ENCODE results near the gene TCAF1. TPM values are rescaled to one million over a fixed set of nuclear protein-coding genes. Genes with fewer than 3 reads are reported as not detected.
"Not testable (repeated sequence)": the region's sequence is repeated elsewhere in the genome, so short reads cannot be mapped to it uniquely, and the experiment has no call there.

TCAF1 gene
- total and polyA plus RNA-seq, 2 donors (not counting 1 experiment from before 2014, with no cell fraction given): 7.1 to 17.3 TPM

DNA sequence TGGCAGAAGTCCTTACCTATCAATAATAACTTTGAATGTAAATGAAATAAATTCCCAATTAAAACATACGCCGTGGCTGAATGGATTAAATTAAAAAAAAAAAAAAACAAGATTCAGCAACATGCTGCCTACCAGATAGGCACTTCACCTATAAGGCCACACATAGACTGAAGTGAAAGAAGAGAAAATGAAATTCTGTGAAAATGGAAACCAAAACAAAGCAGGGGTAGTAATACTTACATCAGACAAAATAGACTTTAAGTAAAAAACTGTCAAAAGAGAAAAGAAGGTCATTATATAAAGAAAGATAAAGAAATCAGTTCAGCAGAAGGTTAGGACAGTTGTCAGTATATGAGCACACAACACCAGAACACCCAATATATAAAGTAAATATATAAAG lies 55.3 kb downstream of the TCAF1 start:
- Mint-ChIP-seq H3K4me3 (no peak overlapping the region), H3K4me1 (no peaks in the 10 kb centered on the region), H3K27me3 (no peaks in the 10 kb centered on the region), H3K9me3 (ENCODE audit: insufficient read depth) (no peaks in the 10 kb centered on the region), H3K27ac (no peak overlapping the region)
- intact Hi-C loops (cut with micrococcal nuclease): no loop called here
- H3K79me2 ChIP-seq (ENCODE audit: control insufficient read depth, insufficient read depth, low read length): no peaks in the 10 kb centered on the region
- H3K4me1 ChIP-seq (ENCODE audit: control insufficient read depth in 2 of 2, insufficient read depth in 2 of 2, low read length in 2 of 2): no peaks in the 10 kb centered on the region
- no peak for TF ChIP-seq EZH2 (IDR thresholded peaks at IDR 0.05; ENCODE audit: borderline replicate concordance, insufficient read depth, low read depth, low read length, poor library complexity, severe bottlenecking)
- TF ChIP-seq, protein P1, sequence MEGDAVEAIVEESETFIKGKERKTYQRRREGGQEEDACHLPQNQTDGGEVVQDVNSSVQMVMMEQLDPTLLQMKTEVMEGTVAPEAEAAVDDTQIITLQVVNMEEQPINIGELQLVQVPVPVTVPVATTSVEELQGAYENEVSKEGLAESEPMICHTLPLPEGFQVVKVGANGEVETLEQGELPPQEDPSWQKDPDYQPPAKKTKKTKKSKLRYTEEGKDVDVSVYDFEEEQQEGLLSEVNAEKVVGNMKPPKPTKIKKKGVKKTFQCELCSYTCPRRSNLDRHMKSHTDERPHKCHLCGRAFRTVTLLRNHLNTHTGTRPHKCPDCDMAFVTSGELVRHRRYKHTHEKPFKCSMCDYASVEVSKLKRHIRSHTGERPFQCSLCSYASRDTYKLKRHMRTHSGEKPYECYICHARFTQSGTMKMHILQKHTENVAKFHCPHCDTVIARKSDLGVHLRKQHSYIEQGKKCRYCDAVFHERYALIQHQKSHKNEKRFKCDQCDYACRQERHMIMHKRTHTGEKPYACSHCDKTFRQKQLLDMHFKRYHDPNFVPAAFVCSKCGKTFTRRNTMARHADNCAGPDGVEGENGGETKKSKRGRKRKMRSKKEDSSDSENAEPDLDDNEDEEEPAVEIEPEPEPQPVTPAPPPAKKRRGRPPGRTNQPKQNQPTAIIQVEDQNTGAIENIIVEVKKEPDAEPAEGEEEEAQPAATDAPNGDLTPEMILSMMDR (IDR thresholded peaks at IDR 0.05): no peak
- no peak overlapping the region for H3K4me3 ChIP-seq (ENCODE audit: control extremely low read depth in 1 of 5, extremely low read depth in 1 of 5, insufficient read depth in 1 of 5, low read depth in 2 of 5, low read length in 4 of 5)
- H3K36me3 ChIP-seq (replicated peaks in 1 of 2; ENCODE audit: control extremely low read depth in 1 of 2, control insufficient read depth in 1 of 2, extremely low read depth in 1 of 2, insufficient read depth in 2 of 2, low read length in 1 of 2): no peaks in the 10 kb centered on the region
- H4K20me1 ChIP-seq (ENCODE audit: control insufficient read depth, insufficient read depth, low read length, poor library complexity, severe bottlenecking): no peaks in the 10 kb centered on the region
- ChIA-PET CTCF (no interaction called here), POLR2A (no interaction called here)
- no CpG with 5 or more reads among the region's 2 CpGs for WGBS (ENCODE audit: insufficient coverage)
- no peak overlapping the region for H2AFZ ChIP-seq (ENCODE audit: insufficient read depth, low read depth, low read length, poor library complexity, severe bottlenecking)
- peaks cover 0 to 1% (median 0%) of the 10 kb centered on the region in 3 donors for H3K9me3 ChIP-seq (ENCODE audit: control extremely low read depth in 1 of 3, control insufficient read depth in 2 of 3, insufficient read depth in 1 of 3, low read length in 2 of 3)
- no peak overlapping the region for H3K27ac ChIP-seq (ENCODE audit: low read length in 2 of 2)
- DNase-seq (no peak), ATAC-seq (ENCODE audit: low read depth) (no peak)
- H3K4me2 ChIP-seq (replicated peaks; ENCODE audit: low read depth, low read length, poor library complexity, severe bottlenecking): no peak overlapping the region
- H3K9ac ChIP-seq (ENCODE audit: low read length): no peak overlapping the region
- no peaks in the 10 kb centered on the region for H3K27me3 ChIP-seq (replicated peaks in 1 of 4; ENCODE audit: control extremely low read depth in 1 of 4, control insufficient read depth in 3 of 4, insufficient read depth in 4 of 4, low read length in 3 of 4)

DNA sequence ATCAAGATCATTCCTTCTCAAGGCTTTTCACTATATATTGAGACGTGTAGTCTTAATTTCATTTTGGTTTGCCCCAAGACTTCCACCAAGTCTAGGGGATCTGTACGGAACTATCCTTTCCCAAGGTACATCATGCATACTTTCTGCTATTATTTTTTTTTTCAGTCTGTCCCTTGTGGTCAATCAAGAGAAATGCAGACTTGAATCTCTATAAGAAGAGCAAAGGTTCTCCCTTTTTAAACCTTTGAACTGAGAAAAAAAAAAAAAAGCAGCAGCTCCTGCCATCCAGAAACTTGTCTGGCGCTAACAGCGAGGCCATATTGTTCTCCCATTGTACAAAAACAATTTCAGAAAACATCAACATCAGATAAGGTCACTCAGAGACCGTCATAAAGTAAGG lies 60.3 kb downstream of the TCAF1 start:
- CTCF ChIA-PET; H3K36me3 ChIP-seq (replicated peaks in 1 of 2; ENCODE audit: control extremely low read depth in 1 of 2, control insufficient read depth in 1 of 2, extremely low read depth in 1 of 2, insufficient read depth in 2 of 2, low read length in 1 of 2); H3K4me1 ChIP-seq (ENCODE audit: control insufficient read depth in 2 of 2, insufficient read depth in 2 of 2, low read length in 2 of 2); H3K27ac Mint-ChIP-seq; intact Hi-C loops (cut with micrococcal nuclease); H3K79me2 ChIP-seq (ENCODE audit: control insufficient read depth, insufficient read depth, low read length); H2AFZ ChIP-seq (ENCODE audit: insufficient read depth, low read depth, low read length, poor library complexity, severe bottlenecking); H3K27ac ChIP-seq (ENCODE audit: low read length in 2 of 2); H3K4me3 Mint-ChIP-seq; POLR2A ChIA-PET; H3K27me3 ChIP-seq (replicated peaks in 1 of 4; ENCODE audit: control extremely low read depth in 1 of 4, control insufficient read depth in 3 of 4, insufficient read depth in 4 of 4, low read length in 3 of 4); H3K9me3 ChIP-seq (ENCODE audit: control extremely low read depth in 1 of 3, control insufficient read depth in 2 of 3, insufficient read depth in 1 of 3, low read length in 2 of 3); H3K4me2 ChIP-seq (replicated peaks; ENCODE audit: low read depth, low read length, poor library complexity, severe bottlenecking); H3K4me3 ChIP-seq (ENCODE audit: control extremely low read depth in 1 of 5, extremely low read depth in 1 of 5, insufficient read depth in 1 of 5, low read depth in 2 of 5, low read length in 4 of 5); DNase-seq; H4K20me1 ChIP-seq (ENCODE audit: control insufficient read depth, insufficient read depth, low read length, poor library complexity, severe bottlenecking); H3K9me3 Mint-ChIP-seq (ENCODE audit: insufficient read depth); H3K9ac ChIP-seq (ENCODE audit: low read length); H3K27me3 Mint-ChIP-seq; ATAC-seq (ENCODE audit: low read depth); H3K4me1 Mint-ChIP-seq: not testable (repeated sequence)
- no CpG with 5 or more reads among the region's 5 CpGs for WGBS (ENCODE audit: insufficient coverage)

DNA sequence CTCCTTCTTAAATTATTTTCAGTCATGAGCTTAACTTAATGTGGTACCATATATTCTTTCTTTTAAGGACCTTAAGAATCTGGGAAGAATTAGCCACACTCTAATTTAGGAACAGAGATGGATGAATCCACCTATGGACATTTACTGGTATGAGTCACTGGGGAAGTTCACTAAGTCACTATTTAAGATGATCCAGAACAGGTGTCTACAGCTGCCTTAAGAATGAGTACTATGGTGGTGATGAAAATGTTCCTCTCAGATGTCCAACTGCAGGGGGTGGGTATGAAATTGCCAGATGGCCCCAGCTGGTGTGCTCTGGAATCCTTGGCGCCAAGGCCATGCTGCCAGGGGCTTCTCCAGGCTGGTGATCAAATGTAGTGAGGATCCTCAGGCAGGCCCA lies 61.9 kb downstream of the TCAF1 start:
- H3K79me2 ChIP-seq (ENCODE audit: control insufficient read depth, insufficient read depth, low read length); intact Hi-C loops (cut with micrococcal nuclease); H3K4me3 Mint-ChIP-seq; H3K27me3 Mint-ChIP-seq; H4K20me1 ChIP-seq (ENCODE audit: control insufficient read depth, insufficient read depth, low read length, poor library complexity, severe bottlenecking); H3K4me1 ChIP-seq (ENCODE audit: control insufficient read depth in 2 of 2, insufficient read depth in 2 of 2, low read length in 2 of 2); H3K9ac ChIP-seq (ENCODE audit: low read length); H3K4me1 Mint-ChIP-seq; H3K27ac ChIP-seq (ENCODE audit: low read length in 2 of 2); H3K4me2 ChIP-seq (replicated peaks; ENCODE audit: low read depth, low read length, poor library complexity, severe bottlenecking); H3K9me3 ChIP-seq (ENCODE audit: control extremely low read depth in 1 of 3, control insufficient read depth in 2 of 3, insufficient read depth in 1 of 3, low read length in 2 of 3); DNase-seq; CTCF ChIA-PET; H3K27ac Mint-ChIP-seq; POLR2A ChIA-PET; H3K27me3 ChIP-seq (replicated peaks in 1 of 4; ENCODE audit: control extremely low read depth in 1 of 4, control insufficient read depth in 3 of 4, insufficient read depth in 4 of 4, low read length in 3 of 4); H3K4me3 ChIP-seq (ENCODE audit: control extremely low read depth in 1 of 5, extremely low read depth in 1 of 5, insufficient read depth in 1 of 5, low read depth in 2 of 5, low read length in 4 of 5); H3K9me3 Mint-ChIP-seq (ENCODE audit: insufficient read depth); H2AFZ ChIP-seq (ENCODE audit: insufficient read depth, low read depth, low read length, poor library complexity, severe bottlenecking); ATAC-seq (ENCODE audit: low read depth); H3K36me3 ChIP-seq (replicated peaks in 1 of 2; ENCODE audit: control extremely low read depth in 1 of 2, control insufficient read depth in 1 of 2, extremely low read depth in 1 of 2, insufficient read depth in 2 of 2, low read length in 1 of 2): not testable (repeated sequence)
- WGBS (ENCODE audit: insufficient coverage): no CpG with 5 or more reads among the region's 1 CpG
